HepG2 (cell line): ENCODE results near the gene FBXO41.

Experiments used
- BRF2 ChIP-seq: sonication (generic); formaldehyde crosslinking; IDR thresholded peaks from 2 replicates; pipeline ENCODE4 v1.8.1; 2022; ENCODE audit warnings: mild to moderate bottlenecking, missing genetic modification reagents
- CCAR2 ChIP-seq: fragments of 200-400 bp; formaldehyde crosslinking; optimal IDR thresholded peaks from 2 replicates; pipeline ENCODE3; 2018; ENCODE audit warnings: low read depth, mild to moderate bottlenecking, low read length, moderate library complexity
- CTCF ChIP-seq: sonication (generic); formaldehyde crosslinking; IDR thresholded peaks from 2 replicates; pipeline ENCODE4 v1.5.0; 2020; ENCODE audit warnings: mild to moderate bottlenecking, missing genetic modification reagents, moderate library complexity
- KAT2B ChIP-seq: fragments of 150-350 bp; IDR thresholded peaks from 2 replicates; pipeline ENCODE4 v1.6.1; 2014; ENCODE audit warnings: low read depth, low read length, borderline replicate concordance
- MTA3 ChIP-seq: sonication (generic); formaldehyde crosslinking; IDR thresholded peaks from 2 replicates; pipeline ENCODE4 v1.4.0; 2020; ENCODE audit warnings: missing genetic modification reagents
- PCBP2 ChIP-seq: fragments of 200-400 bp; formaldehyde crosslinking; optimal IDR thresholded peaks from 2 replicates; pipeline ENCODE3; 2018; ENCODE audit warnings: low read length, low read depth; ENCODE audit not compliant: poor library complexity, severe bottlenecking
- POLR2AphosphoS2 ChIP-seq: IDR thresholded peaks from 2 replicates; pipeline ENCODE4 v1.6.1; 2011; ENCODE audit warnings: low read depth, low read length, improper control_type of control experiment
- RAD21 ChIP-seq: fragments of 450-650 bp; formaldehyde crosslinking; IDR thresholded peaks from 2 replicates; pipeline ENCODE4 v1.5.0; 2020; ENCODE audit warnings: mild to moderate bottlenecking
- SNRNP70 ChIP-seq: fragments of 200-400 bp; formaldehyde crosslinking; IDR thresholded peaks from 2 replicates; pipeline ENCODE4 v1.6.1; 2017; ENCODE audit warnings: mild to moderate bottlenecking, low read depth, low read length, moderate library complexity
- SP5 ChIP-seq: IDR thresholded peaks from 2 replicates; pipeline ENCODE4 v1.6.1; 2016; ENCODE audit warnings: low read depth, borderline replicate concordance
- TGIF2 ChIP-seq: IDR thresholded peaks from 2 replicates; pipeline ENCODE4 v1.6.1; 2016; ENCODE audit warnings: control low read depth, missing compliant biosample characterization
- ZNF512 ChIP-seq: sonication (generic); formaldehyde crosslinking; IDR thresholded peaks from 2 replicates; pipeline ENCODE4 v1.4.0; 2020; ENCODE audit warnings: mild to moderate bottlenecking, missing genetic modification reagents

- TF ChIP-seq CCAR2, result no peak
- no peak for TF ChIP-seq CTCF (CRISPR knock-in tag)
- TF ChIP-seq TGIF2 (CRISPR knock-in tag), result no peak
- no peak for TF ChIP-seq PCBP2
- TF ChIP-seq ZNF512 (CRISPR knock-in tag), result no peak
- TF ChIP-seq MTA3 (CRISPR knock-in tag), result no peak
- TF ChIP-seq SP5, result no peak
- TF ChIP-seq BRF2 (CRISPR knock-in tag), result no peak
- no peak for TF ChIP-seq SNRNP70
- TF ChIP-seq RAD21, result no peak
- TF ChIP-seq POLR2AphosphoS2, result no peak
- no peak for TF ChIP-seq KAT2B
These were observed 74.3 kb downstream of the FBXO41 start for GRCh38 chr2:73210019-73210418.
